ENCODE measurements around the gene SOX5.

Gene SOX5

DNA sequence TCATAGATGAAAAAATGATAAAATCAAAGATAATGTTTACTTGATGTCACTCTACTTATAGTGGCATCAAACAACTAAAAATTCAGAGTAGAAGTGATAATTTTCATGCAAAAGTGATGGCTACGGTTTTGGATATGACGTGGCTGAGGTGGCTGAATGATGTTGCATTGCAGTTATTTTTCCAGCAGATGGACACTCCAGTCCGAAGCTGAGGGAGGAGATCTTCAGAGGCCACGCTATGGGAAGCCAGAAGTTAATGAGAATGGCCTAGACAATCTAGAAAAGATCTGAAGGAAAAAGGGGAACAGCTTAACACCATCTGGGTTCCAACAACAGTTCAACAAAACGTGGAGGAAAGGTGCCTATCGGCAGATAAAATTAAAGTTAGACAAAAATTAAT, 279.8 kb downstream of the SOX5 start:
- no peak for TF ChIP-seq PAX5 (IDR thresholded peaks at IDR 0.05; ENCODE audit: insufficient read depth, low read length, severe bottlenecking)
- TF ChIP-seq TAF1 (IDR thresholded peaks at IDR 0.05; ENCODE audit: low read depth, low read length): no peak
- no peak for TF ChIP-seq POU2F2 (IDR thresholded peaks at IDR 0.05; ENCODE audit: low read depth, low read length)
- no peak for FAIRE-seq
- no peak for DNase-seq (ENCODE audit: insufficient read length, low spot score)

GRCh38 chr12:23666866-23667265, 282.6 kb downstream of the SOX5 start:
- DNase-seq (ENCODE audit: insufficient read length, low spot score): no peak
- TF ChIP-seq POLR2AphosphoS5 (IDR thresholded peaks at IDR 0.05; ENCODE audit: low read depth, low read length) (no peak), PAX5 (IDR thresholded peaks at IDR 0.05; ENCODE audit: insufficient read depth, low read length, severe bottlenecking) (no peak), POLR2A (IDR thresholded peaks at IDR 0.05; ENCODE audit: low read depth, low read length) (no peak), POU2F2 (IDR thresholded peaks at IDR 0.05; ENCODE audit: low read depth, low read length) (no peak), SPI1 (IDR thresholded peaks at IDR 0.05; ENCODE audit: low read depth, low read length) (no peak), TAF1 (IDR thresholded peaks at IDR 0.05; ENCODE audit: low read depth, low read length) (no peak)
- FAIRE-seq: no peak

DNA sequence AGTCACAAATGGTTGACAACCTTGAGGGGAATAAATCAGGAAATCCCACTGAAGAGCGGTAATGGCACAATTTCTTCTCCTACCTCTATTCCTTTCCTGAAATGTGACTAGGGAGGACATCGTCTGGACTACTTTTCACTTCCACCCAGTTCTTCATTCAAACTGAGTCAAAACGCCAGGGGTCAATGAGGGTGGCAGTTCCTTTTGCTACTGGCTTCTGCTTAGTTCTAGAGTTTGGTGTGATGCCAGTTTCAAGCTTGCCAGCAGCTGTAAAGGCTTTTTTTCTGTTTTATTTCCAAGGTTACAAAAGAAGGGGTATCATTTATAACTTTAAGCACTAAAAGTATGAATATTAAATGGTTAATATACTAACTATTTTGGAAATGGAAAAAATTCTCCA, 286.5 kb downstream of the SOX5 start:
- TF ChIP-seq POLR2A (IDR thresholded peaks at IDR 0.05; ENCODE audit: low read depth, low read length) (no peak), POU2F2 (IDR thresholded peaks at IDR 0.05; ENCODE audit: low read depth, low read length) (no peak), PAX5 (IDR thresholded peaks at IDR 0.05; ENCODE audit: insufficient read depth, low read length, severe bottlenecking) (no peak), POLR2AphosphoS5 (IDR thresholded peaks at IDR 0.05; ENCODE audit: low read depth, low read length) (no peak), TAF1 (IDR thresholded peaks at IDR 0.05; ENCODE audit: low read depth, low read length) (no peak), SPI1 (IDR thresholded peaks at IDR 0.05; ENCODE audit: low read depth, low read length) (no peak)
- no peak for FAIRE-seq
- no peak for DNase-seq (ENCODE audit: insufficient read length, low spot score)

- TF ChIP-seq POLR2AphosphoS5 (IDR thresholded peaks at IDR 0.05; ENCODE audit: low read depth, low read length) (no peak), SPI1 (IDR thresholded peaks at IDR 0.05; ENCODE audit: low read depth, low read length) (no peak), POU2F2 (IDR thresholded peaks at IDR 0.05; ENCODE audit: low read depth, low read length) (no peak), PAX5 (IDR thresholded peaks at IDR 0.05; ENCODE audit: insufficient read depth, low read length, severe bottlenecking) (no peak), POLR2A (IDR thresholded peaks at IDR 0.05; ENCODE audit: low read depth, low read length) (no peak), TAF1 (IDR thresholded peaks at IDR 0.05; ENCODE audit: low read depth, low read length) (no peak)
- FAIRE-seq (no peak), DNase-seq (ENCODE audit: insufficient read length, low spot score) (no peak)
These were observed 290.3 kb downstream of the SOX5 start for GRCh38 chr12:23659131-23659530.

DNA sequence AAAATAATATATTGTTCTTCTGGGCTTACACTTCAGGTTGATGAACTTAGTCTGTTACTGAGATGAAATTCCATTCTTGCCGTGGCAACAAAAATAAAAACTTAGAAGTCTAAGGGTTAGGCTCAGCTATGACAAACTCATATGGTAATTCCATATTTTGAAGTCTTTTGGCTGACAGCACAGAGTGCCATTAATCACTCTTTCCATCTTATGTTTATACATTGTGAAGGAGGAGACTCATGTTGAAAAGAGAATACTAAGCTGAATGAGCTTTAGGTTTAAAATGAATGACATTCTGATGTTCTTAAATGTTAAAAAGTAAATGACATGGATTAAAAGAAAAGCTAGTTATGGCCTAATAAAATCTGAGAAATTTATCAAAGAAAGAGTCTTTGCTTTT, 291.9 kb downstream of the SOX5 start:
- no peak for TF ChIP-seq POLR2A (IDR thresholded peaks at IDR 0.05; ENCODE audit: low read depth, low read length)
- no peak for TF ChIP-seq POU2F2 (IDR thresholded peaks at IDR 0.05; ENCODE audit: low read depth, low read length)
- no peak for TF ChIP-seq POLR2AphosphoS5 (IDR thresholded peaks at IDR 0.05; ENCODE audit: low read depth, low read length)
- TF ChIP-seq TAF1 (IDR thresholded peaks at IDR 0.05; ENCODE audit: low read depth, low read length): no peak
- TF ChIP-seq PAX5 (IDR thresholded peaks at IDR 0.05; ENCODE audit: insufficient read depth, low read length, severe bottlenecking): no peak
- TF ChIP-seq SPI1 (IDR thresholded peaks at IDR 0.05; ENCODE audit: low read depth, low read length): no peak
- FAIRE-seq (no peak), DNase-seq (ENCODE audit: insufficient read length, low spot score) (no peak)

DNA sequence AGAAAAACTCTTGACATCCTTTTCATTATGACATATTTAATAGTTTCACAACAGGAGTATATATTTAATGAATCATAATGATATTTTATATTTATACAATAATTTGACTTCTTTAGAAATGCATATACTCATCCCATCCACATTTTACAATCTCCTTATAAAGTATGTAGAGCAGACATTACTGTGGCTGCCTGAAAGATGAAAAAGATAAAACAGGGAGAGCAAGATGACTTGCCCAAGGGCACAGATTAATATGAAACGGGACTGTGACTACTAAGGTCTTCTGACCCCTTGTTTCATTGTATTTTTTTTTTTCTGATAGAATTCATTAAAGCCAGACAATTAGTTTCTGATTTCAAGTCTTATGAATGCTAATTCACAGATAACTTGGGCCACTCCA, 293.6 kb downstream of the SOX5 start:
- TF ChIP-seq POLR2AphosphoS5 (IDR thresholded peaks at IDR 0.05; ENCODE audit: low read depth, low read length) (no peak), POLR2A (IDR thresholded peaks at IDR 0.05; ENCODE audit: low read depth, low read length) (no peak), SPI1 (IDR thresholded peaks at IDR 0.05; ENCODE audit: low read depth, low read length) (no peak), PAX5 (IDR thresholded peaks at IDR 0.05; ENCODE audit: insufficient read depth, low read length, severe bottlenecking) (no peak), TAF1 (IDR thresholded peaks at IDR 0.05; ENCODE audit: low read depth, low read length) (no peak), POU2F2 (IDR thresholded peaks at IDR 0.05; ENCODE audit: low read depth, low read length) (no peak)
- no peak for DNase-seq (ENCODE audit: insufficient read length, low spot score)
- FAIRE-seq: no peak

DNA sequence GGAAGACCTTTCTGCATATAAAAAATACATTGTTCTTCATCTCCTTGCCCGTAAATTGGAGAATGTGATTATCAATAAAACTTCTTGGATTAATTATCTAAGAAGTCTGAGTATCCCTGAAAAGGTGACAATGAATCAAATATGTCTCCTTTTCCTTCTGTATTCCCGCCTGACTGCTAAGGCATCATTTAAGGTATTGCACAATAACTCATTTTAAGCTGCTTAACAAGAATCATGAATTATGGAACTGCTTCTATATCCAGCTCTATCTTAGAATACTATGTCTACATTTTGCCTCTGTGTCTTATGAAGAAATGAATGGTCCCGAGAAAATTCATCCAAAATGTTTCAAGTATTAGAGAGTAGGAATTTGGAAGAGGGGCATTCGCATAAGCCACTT, 294.4 kb downstream of the SOX5 start:
- DNase-seq (ENCODE audit: insufficient read length, low spot score) (no peak), FAIRE-seq (no peak)
- TF ChIP-seq SPI1 (IDR thresholded peaks at IDR 0.05; ENCODE audit: low read depth, low read length) (no peak), POU2F2 (IDR thresholded peaks at IDR 0.05; ENCODE audit: low read depth, low read length) (no peak), PAX5 (IDR thresholded peaks at IDR 0.05; ENCODE audit: insufficient read depth, low read length, severe bottlenecking) (no peak), POLR2AphosphoS5 (IDR thresholded peaks at IDR 0.05; ENCODE audit: low read depth, low read length) (no peak), TAF1 (IDR thresholded peaks at IDR 0.05; ENCODE audit: low read depth, low read length) (no peak), POLR2A (IDR thresholded peaks at IDR 0.05; ENCODE audit: low read depth, low read length) (no peak)

- no peak for TF ChIP-seq POLR2A (IDR thresholded peaks at IDR 0.05; ENCODE audit: low read depth, low read length)
- TF ChIP-seq PAX5 (IDR thresholded peaks at IDR 0.05; ENCODE audit: insufficient read depth, low read length, severe bottlenecking): no peak
- no peak for TF ChIP-seq SPI1 (IDR thresholded peaks at IDR 0.05; ENCODE audit: low read depth, low read length)
- no peak for TF ChIP-seq POLR2AphosphoS5 (IDR thresholded peaks at IDR 0.05; ENCODE audit: low read depth, low read length)
- no peak for TF ChIP-seq POU2F2 (IDR thresholded peaks at IDR 0.05; ENCODE audit: low read depth, low read length)
- TF ChIP-seq TAF1 (IDR thresholded peaks at IDR 0.05; ENCODE audit: low read depth, low read length): no peak
- DNase-seq (ENCODE audit: insufficient read length, low spot score) (no peak), FAIRE-seq (no peak)
These were observed 300.9 kb downstream of the SOX5 start for GRCh38 chr12:23648546-23648945.

- DNase-seq (ENCODE audit: insufficient read length, low spot score) (no peak), FAIRE-seq (no peak)
- TF ChIP-seq POLR2AphosphoS5 (IDR thresholded peaks at IDR 0.05; ENCODE audit: low read depth, low read length) (no peak), PAX5 (IDR thresholded peaks at IDR 0.05; ENCODE audit: insufficient read depth, low read length, severe bottlenecking) (no peak), SPI1 (IDR thresholded peaks at IDR 0.05; ENCODE audit: low read depth, low read length) (no peak), POU2F2 (IDR thresholded peaks at IDR 0.05; ENCODE audit: low read depth, low read length) (no peak), POLR2A (IDR thresholded peaks at IDR 0.05; ENCODE audit: low read depth, low read length) (no peak), TAF1 (IDR thresholded peaks at IDR 0.05; ENCODE audit: low read depth, low read length) (no peak)
These were observed 308.7 kb downstream of the SOX5 start for GRCh38 chr12:23640754-23641153.

DNA sequence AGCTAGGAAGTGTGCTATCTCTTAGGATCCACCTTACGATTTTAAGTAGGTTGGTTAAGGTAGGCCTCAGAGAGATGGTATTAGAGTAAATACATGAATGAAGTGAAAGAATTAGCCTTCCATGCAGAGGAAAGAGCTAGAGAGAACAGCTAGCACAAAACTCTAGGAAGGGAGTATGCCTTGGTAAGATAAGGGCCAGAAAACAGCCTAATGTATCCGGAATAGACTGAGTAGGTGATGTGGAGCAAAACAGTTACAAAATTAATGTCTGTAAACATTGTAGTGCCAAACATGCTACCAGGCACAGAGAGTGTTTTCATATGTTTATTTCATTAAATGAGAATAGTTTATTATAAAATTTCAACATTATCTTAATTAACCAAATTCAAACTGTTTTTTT, 315.1 kb downstream of the SOX5 start:
- DNase-seq (ENCODE audit: insufficient read length, low spot score): no peak
- TF ChIP-seq POU2F2 (IDR thresholded peaks at IDR 0.05; ENCODE audit: low read depth, low read length) (no peak), SPI1 (IDR thresholded peaks at IDR 0.05; ENCODE audit: low read depth, low read length) (no peak), POLR2A (IDR thresholded peaks at IDR 0.05; ENCODE audit: low read depth, low read length) (no peak), POLR2AphosphoS5 (IDR thresholded peaks at IDR 0.05; ENCODE audit: low read depth, low read length) (no peak), TAF1 (IDR thresholded peaks at IDR 0.05; ENCODE audit: low read depth, low read length) (no peak), PAX5 (IDR thresholded peaks at IDR 0.05; ENCODE audit: insufficient read depth, low read length, severe bottlenecking) (no peak)
- FAIRE-seq: no peak
